MM.1S (cell line): Measurements from ENCODE around the gene FHIT.

ENCODE experiments used
- DNase-seq: peaks from one replicate; pipeline ENCODE4 v3.0.0-alpha.2; 2015
- H2AFZ ChIP-seq: fragments of 300-600 bp; sonication (generic); 2 replicates; pipeline ENCODE4 v1.6.0; 2016; ENCODE audit warnings: antibody characterized with exemption, low read length
- H3F3A ChIP-seq: fragments of 300-600 bp; sonication (generic); 2 replicates; pipeline ENCODE4 v1.6.1; 2016; ENCODE audit warnings: mild to moderate bottlenecking, antibody characterized with exemption, low read length, moderate library complexity, mixed read lengths; ENCODE audit not compliant: insufficient read depth
- H3K27ac ChIP-seq: fragments of 300-600 bp; sonication (generic); 2 replicates; pipeline ENCODE4 v1.5.1; 2016; ENCODE audit warnings: mild to moderate bottlenecking, low read length
- H3K27me3 ChIP-seq: fragments of 300-600 bp; sonication (generic); replicated peaks from 2 replicates; pipeline ENCODE4 v1.6.0; 2016; ENCODE audit warnings: low read length; ENCODE audit not compliant: insufficient read depth
- H3K36me3 ChIP-seq: fragments of 300-600 bp; sonication (generic); replicated peaks from 2 replicates; pipeline ENCODE4 v1.6.1; 2016; ENCODE audit warnings: mild to moderate bottlenecking, low read length, mixed read lengths; ENCODE audit not compliant: insufficient read depth
- H3K4me1 ChIP-seq: fragments of 300-600 bp; sonication (generic); 2 replicates; pipeline ENCODE4 v1.6.1; 2016; ENCODE audit warnings: low read length, mixed read lengths
- H3K4me2 ChIP-seq: fragments of 300-600 bp; sonication (generic); 2 replicates; pipeline ENCODE4 v1.6.0; 2016; ENCODE audit warnings: low read depth, low read length
- H3K4me3 ChIP-seq: fragments of 300-600 bp; sonication (generic); 2 replicates; pipeline ENCODE4 v1.5.1; 2016; ENCODE audit warnings: low read length, mixed read lengths
- H3K79me2 ChIP-seq: fragments of 300-600 bp; sonication (generic); 2 replicates; pipeline ENCODE4 v1.6.1; 2016; ENCODE audit warnings: mixed run types, low read length, mixed read lengths
- H3K9ac ChIP-seq: fragments of 300-600 bp; sonication (generic); 2 replicates; pipeline ENCODE4 v1.6.1; 2016; ENCODE audit warnings: low read length, mixed read lengths
- H3K9me2 ChIP-seq: fragments of 300-600 bp; sonication (generic); replicated peaks from 2 replicates; pipeline ENCODE4 v1.6.1; 2016; ENCODE audit warnings: mild to moderate bottlenecking, low read length, mixed read lengths; ENCODE audit not compliant: insufficient read depth
- H3K9me3 ChIP-seq: fragments of 300-600 bp; sonication (generic); replicated peaks from 2 replicates; pipeline ENCODE4 v1.6.1; 2016; ENCODE audit warnings: mild to moderate bottlenecking, low read length, mixed read lengths; ENCODE audit not compliant: insufficient read depth
- H4K20me1 ChIP-seq: fragments of 300-600 bp; sonication (generic); 2 replicates; pipeline ENCODE4 v1.6.1; 2016; ENCODE audit warnings: mild to moderate bottlenecking, low read length, moderate library complexity, mixed read lengths; ENCODE audit not compliant: insufficient read depth
- CTCF ChIP-seq: fragments of 300-600 bp; sonication (generic); IDR thresholded peaks from 2 replicates; pipeline ENCODE4 v1.5.1; 2016; ENCODE audit warnings: antibody characterized with exemption, low read length, mixed read lengths
- EZH2 ChIP-seq: fragments of 300-600 bp; sonication (generic); optimal IDR thresholded peaks from 2 replicates; pipeline ENCODE3; 2017; ENCODE audit warnings: low read depth, mild to moderate bottlenecking, antibody characterized with exemption, low read length, mixed read lengths
- EZH2phosphoT487 ChIP-seq: fragments of 300-600 bp; sonication (generic); IDR thresholded peaks from 2 replicates; pipeline ENCODE4 v1.6.1; 2018; ENCODE audit warnings: antibody characterized with exemption, low read length

Gene FHIT

GRCh38 chr3:59762941-59763340 is 1488.3 kb downstream of the FHIT start:
- Histone ChIP-seq H3K4me1 (no peaks in the 10 kb centered on the region), H3K36me3 (no peaks in the 10 kb centered on the region), H3K27ac (no peak overlapping the region), H3K9ac (no peak overlapping the region), H3K9me3 (no peaks in the 10 kb centered on the region), H2AFZ (no peak overlapping the region), H3K27me3 (no peaks in the 10 kb centered on the region), H3K4me2 (no peak overlapping the region), H3F3A (no peaks in the 10 kb centered on the region), H3K9me2 (no peaks in the 10 kb centered on the region), H3K4me3 (no peak overlapping the region), H3K79me2 (no peaks in the 10 kb centered on the region), H4K20me1 (no peaks in the 10 kb centered on the region)
- no peak for DNase-seq
- TF ChIP-seq CTCF (no peak), EZH2 (no peak), EZH2phosphoT487 (no peak)

- H2AFZ ChIP-seq: no peak overlapping the region
- no peak overlapping the region for H3K4me3 ChIP-seq
- H3F3A ChIP-seq: no peaks in the 10 kb centered on the region
- H3K79me2 ChIP-seq: no peaks in the 10 kb centered on the region
- no peak for DNase-seq
- no peaks in the 10 kb centered on the region for H3K9me3 ChIP-seq
- H3K4me2 ChIP-seq: no peak overlapping the region
- no peaks in the 10 kb centered on the region for H3K4me1 ChIP-seq
- H3K36me3 ChIP-seq: no peaks in the 10 kb centered on the region
- no peaks in the 10 kb centered on the region for H4K20me1 ChIP-seq
- no peak for TF ChIP-seq CTCF
- no peak for TF ChIP-seq EZH2phosphoT487
- TF ChIP-seq EZH2: no peak
- no peak overlapping the region for H3K9ac ChIP-seq
- H3K27ac ChIP-seq: no peak overlapping the region
- H3K27me3 ChIP-seq: no peaks in the 10 kb centered on the region
- no peaks in the 10 kb centered on the region for H3K9me2 ChIP-seq
Observed at GRCh38 chr3:59759298-59760031, 1491.8 kb downstream of the FHIT start.

- H3K27ac ChIP-seq: no peak overlapping the region
- H3K36me3 ChIP-seq: no peaks in the 10 kb centered on the region
- no peak for DNase-seq
- TF ChIP-seq CTCF: no peak
- TF ChIP-seq EZH2phosphoT487: no peak
- TF ChIP-seq EZH2: no peak
- no peak overlapping the region for H2AFZ ChIP-seq
- H4K20me1 ChIP-seq: no peaks in the 10 kb centered on the region
- no peaks in the 10 kb centered on the region for H3K79me2 ChIP-seq
- H3K4me1 ChIP-seq: no peaks in the 10 kb centered on the region
- H3K27me3 ChIP-seq: no peaks in the 10 kb centered on the region
- H3F3A ChIP-seq: no peaks in the 10 kb centered on the region
- no peaks in the 10 kb centered on the region for H3K9me3 ChIP-seq
- no peaks in the 10 kb centered on the region for H3K9me2 ChIP-seq
- H3K4me3 ChIP-seq: no peak overlapping the region
- no peak overlapping the region for H3K9ac ChIP-seq
- no peak overlapping the region for H3K4me2 ChIP-seq
Observed at GRCh38 chr3:59758672-59759071, 1492.6 kb downstream of the FHIT start.
